ENCODE results near the gene TGM3. TPM values are rescaled to one million over a fixed set of nuclear protein-coding genes. Genes with fewer than 3 reads are reported as not detected.

TGM3 gene
- polyA plus RNA-seq, 3 donors: not detected

- H3K27ac ChIP-seq (ENCODE audit: low read depth in 1 of 2, low read length in 2 of 2): peak overlapping the region; percentile 94 to 97
- H3K27me3 Mint-ChIP-seq (ENCODE audit: low read depth in 3 of 3): peaks cover 0 to 4% (median 3%) of the 10 kb centered on the region in 3 donors
These were observed 4.6 kb downstream of the TGM3 start for GRCh38 chr20:2300420-2300819.

GRCh38 chr20:2301164-2301622 lies 5.4 kb downstream of the TGM3 start:
- H4K20me1 ChIP-seq (ENCODE audit: insufficient read depth, low read length): no peaks in the 10 kb centered on the region
- no peaks in the 10 kb centered on the region for H3K79me2 ChIP-seq (ENCODE audit: insufficient read depth, low read length)
- WGBS (ENCODE audit: insufficient coverage): 0% methylated on average over 1 of the region's 5 CpGs
- no peaks in the 10 kb centered on the region for H3K36me3 ChIP-seq (replicated peaks in 1 of 2; ENCODE audit: control insufficient read depth in 1 of 2, insufficient read depth in 2 of 2, low read length in 2 of 2)
- peaks cover 0 to 5% (median 3%) of the 10 kb centered on the region in 3 donors for H3K27me3 Mint-ChIP-seq (ENCODE audit: low read depth in 3 of 3)
- no peaks in the 10 kb centered on the region for H3K9me3 ChIP-seq (replicated peaks in 1 of 2; ENCODE audit: control insufficient read depth in 1 of 2, insufficient read depth in 1 of 2, low read length in 2 of 2)
- H2AFZ ChIP-seq (ENCODE audit: insufficient read depth, low read depth, low read length, poor library complexity, severe bottlenecking): no peak overlapping the region
- peak; percentile 98 to 100 (median 99) for DNase-seq
- H3K27ac ChIP-seq (ENCODE audit: low read depth in 1 of 2, low read length in 2 of 2): peak overlapping the region; percentile 94 to 97
- H3K9me3 Mint-ChIP-seq: peaks cover 0 to 5% (median 0%) of the 10 kb centered on the region in 7 donors
- peak overlapping the region; percentile 28 for H3K4me2 ChIP-seq (replicated peaks; ENCODE audit: extremely low read depth, low read length, poor library complexity, severe bottlenecking)
- peak overlapping the region in 1 of 2 donors; percentile 31 for H3K4me3 Mint-ChIP-seq
- intact Hi-C loops (cut with micrococcal nuclease): loop anchor here in 1 of 2 donors (2.0 to 5.0 kb wide), 2 partner anchors 46 to 82 kb away; no protein-coding TSS in a partner anchor
- peaks cover 58% of the 10 kb centered on the region for H3K4me1 Mint-ChIP-seq
- TF ChIP-seq, protein P1, sequence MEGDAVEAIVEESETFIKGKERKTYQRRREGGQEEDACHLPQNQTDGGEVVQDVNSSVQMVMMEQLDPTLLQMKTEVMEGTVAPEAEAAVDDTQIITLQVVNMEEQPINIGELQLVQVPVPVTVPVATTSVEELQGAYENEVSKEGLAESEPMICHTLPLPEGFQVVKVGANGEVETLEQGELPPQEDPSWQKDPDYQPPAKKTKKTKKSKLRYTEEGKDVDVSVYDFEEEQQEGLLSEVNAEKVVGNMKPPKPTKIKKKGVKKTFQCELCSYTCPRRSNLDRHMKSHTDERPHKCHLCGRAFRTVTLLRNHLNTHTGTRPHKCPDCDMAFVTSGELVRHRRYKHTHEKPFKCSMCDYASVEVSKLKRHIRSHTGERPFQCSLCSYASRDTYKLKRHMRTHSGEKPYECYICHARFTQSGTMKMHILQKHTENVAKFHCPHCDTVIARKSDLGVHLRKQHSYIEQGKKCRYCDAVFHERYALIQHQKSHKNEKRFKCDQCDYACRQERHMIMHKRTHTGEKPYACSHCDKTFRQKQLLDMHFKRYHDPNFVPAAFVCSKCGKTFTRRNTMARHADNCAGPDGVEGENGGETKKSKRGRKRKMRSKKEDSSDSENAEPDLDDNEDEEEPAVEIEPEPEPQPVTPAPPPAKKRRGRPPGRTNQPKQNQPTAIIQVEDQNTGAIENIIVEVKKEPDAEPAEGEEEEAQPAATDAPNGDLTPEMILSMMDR (IDR thresholded peaks at IDR 0.05): no peak
- H3K36me3 Mint-ChIP-seq: peaks cover 2 to 5% of the 10 kb centered on the region in 2 donors
- H3K4me3 ChIP-seq (replicated peaks in 1 of 3; ENCODE audit: low read depth in 2 of 3, low read length in 3 of 3): peak overlapping the region in 1 of 3 experiments; percentile 16
- H3K27ac Mint-ChIP-seq: peak overlapping the region; percentile 96 to 99 (median 98)
- H3K4me1 ChIP-seq (ENCODE audit: control insufficient read depth in 1 of 2, insufficient read depth in 2 of 2, low read length in 2 of 2): peaks cover 46 to 59% of the 10 kb centered on the region in 2 donors
- no peaks in the 10 kb centered on the region for H3K27me3 ChIP-seq (ENCODE audit: control insufficient read depth in 2 of 2, insufficient read depth in 2 of 2, low read length in 2 of 2)
- H3K9ac ChIP-seq (ENCODE audit: insufficient read depth, low read length, poor library complexity, severe bottlenecking): peak overlapping the region; percentile 54

More at GRCh38 chr20:2300420-2300819, 4.6 kb downstream of the TGM3 start:
- Histone ChIP-seq H3K36me3 (replicated peaks in 1 of 2; ENCODE audit: control insufficient read depth in 1 of 2, insufficient read depth in 2 of 2, low read length in 2 of 2) (no peaks in the 10 kb centered on the region), H3K27me3 (ENCODE audit: control insufficient read depth in 2 of 2, insufficient read depth in 2 of 2, low read length in 2 of 2) (no peaks in the 10 kb centered on the region), H3K4me3 (replicated peaks in 1 of 3; ENCODE audit: low read depth in 2 of 3, low read length in 3 of 3) (no peak overlapping the region), H4K20me1 (ENCODE audit: insufficient read depth, low read length) (no peaks in the 10 kb centered on the region), H3K9me3 (replicated peaks in 1 of 2; ENCODE audit: control insufficient read depth in 1 of 2, insufficient read depth in 1 of 2, low read length in 2 of 2) (no peaks in the 10 kb centered on the region), H3K9ac (ENCODE audit: insufficient read depth, low read length, poor library complexity, severe bottlenecking) (peak overlapping the region; percentile 54), H3K4me2 (replicated peaks; ENCODE audit: extremely low read depth, low read length, poor library complexity, severe bottlenecking) (peak overlapping the region; percentile 15), H3K4me1 (ENCODE audit: control insufficient read depth in 1 of 2, insufficient read depth in 2 of 2, low read length in 2 of 2) (peaks cover 46 to 64% of the 10 kb centered on the region in 2 donors), H2AFZ (ENCODE audit: insufficient read depth, low read depth, low read length, poor library complexity, severe bottlenecking) (no peak overlapping the region), H3K79me2 (ENCODE audit: insufficient read depth, low read length) (no peaks in the 10 kb centered on the region)
- DNase-seq: peak in 2 of 3 donors; percentile 35 to 43
- intact Hi-C loops (cut with micrococcal nuclease): loop anchor here in 1 of 2 donors (2.0 to 5.0 kb wide), 2 partner anchors 47 to 82 kb away; no protein-coding TSS in a partner anchor
- Mint-ChIP-seq H3K4me1 (peaks cover 60% of the 10 kb centered on the region), H3K36me3 (peaks cover 2 to 5% of the 10 kb centered on the region in 2 donors), H3K27ac (peak overlapping the region; percentile 96 to 99 (median 98)), H3K9me3 (peaks cover 0 to 5% (median 0%) of the 10 kb centered on the region in 7 donors), H3K4me3 (no peak overlapping the region)
- 89% methylated on average over 3 of the region's 3 CpGs for WGBS (ENCODE audit: insufficient coverage)
- TF ChIP-seq, protein P1 (IDR thresholded peaks at IDR 0.05): no peak

Measured in CD14-positive monocyte (primary cell).